ENCODE results near the gene TMEM201.
"Not testable (repeated sequence)": the region's sequence is repeated elsewhere in the genome, so short reads cannot be mapped to it uniquely, and the experiment has no call there.

TMEM201 gene

DNA sequence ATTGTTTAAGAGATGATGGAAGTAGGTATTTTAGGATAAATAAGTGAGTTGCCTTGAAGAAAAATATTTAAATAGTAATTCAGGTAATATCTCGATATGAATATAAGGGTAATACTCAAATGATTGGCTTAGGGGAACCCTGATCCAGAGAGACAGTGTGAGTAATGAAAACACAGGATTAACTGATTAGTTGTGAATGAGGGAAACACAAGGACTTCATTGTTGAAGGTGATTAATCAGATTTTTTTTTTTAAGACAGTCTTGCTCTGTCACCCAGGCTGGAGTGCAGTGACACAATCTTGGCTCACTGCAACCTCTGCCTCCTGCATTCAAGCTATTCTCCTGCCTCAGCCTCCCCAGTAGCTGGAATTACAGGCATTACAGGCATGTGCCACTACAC lies 36.7 kb upstream of the TMEM201 start:
- DNase-seq (ENCODE audit: low read depth, low spot score) = no peak
- Histone ChIP-seq H3K9me3 (ENCODE audit: insufficient read depth, low read length) (no peaks in the 10 kb centered on the region), H3K27me3 (ENCODE audit: insufficient read depth, insufficient read length) (no peaks in the 10 kb centered on the region), H3K36me3 (ENCODE audit: insufficient read depth, insufficient read length, low read length) (peaks cover 30% of the 10 kb centered on the region), H3K4me1 (ENCODE audit: insufficient read depth, insufficient read length) (no peaks in the 10 kb centered on the region), H3K4me3 (ENCODE audit: insufficient read length, low read depth) (no peak overlapping the region), H3K9ac (ENCODE audit: insufficient read length, low read depth) (no peak overlapping the region)
- no peak for TF ChIP-seq YY1 (IDR thresholded peaks at IDR 0.05; ENCODE audit: insufficient read depth, insufficient read length)

GRCh38 chr1:9553736-9554144 lies 35.0 kb upstream of the TMEM201 start:
- no peaks in the 10 kb centered on the region for H3K4me1 ChIP-seq (ENCODE audit: insufficient read depth, insufficient read length)
- H3K27me3 ChIP-seq (ENCODE audit: insufficient read depth, insufficient read length) = peaks cover 4% of the 10 kb centered on the region
- H3K9me3 ChIP-seq (ENCODE audit: insufficient read depth, low read length) = no peaks in the 10 kb centered on the region
- no peak for DNase-seq (ENCODE audit: low read depth, low spot score)
- H3K9ac ChIP-seq (ENCODE audit: insufficient read length, low read depth) = no peak overlapping the region
- H3K36me3 ChIP-seq (ENCODE audit: insufficient read depth, insufficient read length, low read length) = peaks cover 44% of the 10 kb centered on the region
- TF ChIP-seq SUZ12 (IDR thresholded peaks at IDR 0.05; ENCODE audit: extremely low read depth, insufficient read depth, insufficient read length) (no peak), YY1 (IDR thresholded peaks at IDR 0.05; ENCODE audit: insufficient read depth, insufficient read length) (no peak), ZNF274 (IDR thresholded peaks at IDR 0.05; ENCODE audit: low read depth, low read length) (no peak)
- no peak overlapping the region for H3K4me3 ChIP-seq (ENCODE audit: insufficient read length, low read depth)

DNA sequence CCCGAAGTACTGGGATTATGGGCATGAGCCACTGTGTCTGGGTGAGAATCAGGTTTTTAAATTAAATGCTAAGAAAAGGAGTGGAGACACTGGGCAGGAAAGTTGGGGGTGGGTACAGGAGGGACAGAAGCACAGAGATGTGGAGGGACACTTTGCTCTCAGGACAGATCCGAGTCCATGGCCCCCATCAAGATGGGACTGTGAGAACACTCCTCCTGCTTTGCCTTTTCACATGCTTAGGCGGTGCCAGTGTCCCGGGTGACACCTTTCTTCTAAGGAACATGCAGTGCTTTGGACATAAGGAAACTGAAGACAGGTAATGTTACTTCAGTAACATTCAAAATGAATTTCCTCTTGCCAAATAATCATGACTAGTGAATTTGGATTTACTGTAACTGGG lies 32.8 kb upstream of the TMEM201 start:
- Histone ChIP-seq H3K4me3 (ENCODE audit: insufficient read length, low read depth) (no peak overlapping the region), H3K9ac (ENCODE audit: insufficient read length, low read depth) (no peak overlapping the region), H3K36me3 (ENCODE audit: insufficient read depth, insufficient read length, low read length) (peaks cover 40% of the 10 kb centered on the region), H3K27me3 (ENCODE audit: insufficient read depth, insufficient read length) (peaks cover 4% of the 10 kb centered on the region), H3K4me1 (ENCODE audit: insufficient read depth, insufficient read length) (no peaks in the 10 kb centered on the region), H3K9me3 (ENCODE audit: insufficient read depth, low read length) (no peaks in the 10 kb centered on the region)
- TF ChIP-seq ZNF274 (IDR thresholded peaks at IDR 0.05; ENCODE audit: low read depth, low read length) = no peak
- no peak for TF ChIP-seq YY1 (IDR thresholded peaks at IDR 0.05; ENCODE audit: insufficient read depth, insufficient read length)
- TF ChIP-seq SUZ12 (IDR thresholded peaks at IDR 0.05; ENCODE audit: extremely low read depth, insufficient read depth, insufficient read length) = no peak
- no peak for DNase-seq (ENCODE audit: low read depth, low spot score)

DNA sequence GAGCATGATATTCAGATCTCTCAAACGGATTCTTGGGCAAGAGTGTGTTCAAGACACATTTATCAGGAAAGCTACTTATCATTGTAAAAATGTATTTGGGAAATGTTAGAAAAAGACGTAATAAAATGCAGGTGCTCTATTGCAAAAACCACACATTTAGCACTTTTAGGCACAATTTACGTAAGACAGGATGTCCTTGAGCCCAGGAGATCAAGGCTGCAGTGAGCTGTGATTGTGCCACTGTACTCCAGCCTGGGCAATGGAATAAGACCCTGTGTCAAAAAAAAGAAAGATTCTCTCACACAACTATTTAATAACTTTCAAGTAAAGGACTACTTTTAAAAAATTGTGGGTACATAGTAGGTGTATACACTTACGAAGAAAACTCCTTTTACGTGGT lies 31.1 kb upstream of the TMEM201 start:
- H3K4me1 ChIP-seq (ENCODE audit: insufficient read depth, insufficient read length) = no peaks in the 10 kb centered on the region
- peaks cover 43% of the 10 kb centered on the region for H3K36me3 ChIP-seq (ENCODE audit: insufficient read depth, insufficient read length, low read length)
- H3K27me3 ChIP-seq (ENCODE audit: insufficient read depth, insufficient read length) = peaks cover 4% of the 10 kb centered on the region
- H3K9me3 ChIP-seq (ENCODE audit: insufficient read depth, low read length) = no peaks in the 10 kb centered on the region
- no peak for DNase-seq (ENCODE audit: low read depth, low spot score)
- no peak overlapping the region for H3K9ac ChIP-seq (ENCODE audit: insufficient read length, low read depth)
- TF ChIP-seq ZNF274 (IDR thresholded peaks at IDR 0.05; ENCODE audit: low read depth, low read length) (no peak), YY1 (IDR thresholded peaks at IDR 0.05; ENCODE audit: insufficient read depth, insufficient read length) (no peak), SUZ12 (IDR thresholded peaks at IDR 0.05; ENCODE audit: extremely low read depth, insufficient read depth, insufficient read length) (no peak)
- no peak overlapping the region for H3K4me3 ChIP-seq (ENCODE audit: insufficient read length, low read depth)

- Histone ChIP-seq H3K4me1 (ENCODE audit: insufficient read depth, insufficient read length) (no peaks in the 10 kb centered on the region), H3K9ac (ENCODE audit: insufficient read length, low read depth) (no peak overlapping the region), H3K9me3 (ENCODE audit: insufficient read depth, low read length) (no peaks in the 10 kb centered on the region), H3K27me3 (ENCODE audit: insufficient read depth, insufficient read length) (peaks cover 4% of the 10 kb centered on the region), H3K36me3 (ENCODE audit: insufficient read depth, insufficient read length, low read length) (peaks cover 43% of the 10 kb centered on the region), H3K4me3 (ENCODE audit: insufficient read length, low read depth) (no peak overlapping the region)
- TF ChIP-seq SUZ12 (IDR thresholded peaks at IDR 0.05; ENCODE audit: extremely low read depth, insufficient read depth, insufficient read length) = no peak
- TF ChIP-seq ZNF274 (IDR thresholded peaks at IDR 0.05; ENCODE audit: low read depth, low read length) = no peak
- TF ChIP-seq YY1 (IDR thresholded peaks at IDR 0.05; ENCODE audit: insufficient read depth, insufficient read length) = no peak
- DNase-seq (ENCODE audit: low read depth, low spot score) = no peak
Measured at GRCh38 chr1:9558271-9558945, 30.3 kb upstream of the TMEM201 start.

DNA sequence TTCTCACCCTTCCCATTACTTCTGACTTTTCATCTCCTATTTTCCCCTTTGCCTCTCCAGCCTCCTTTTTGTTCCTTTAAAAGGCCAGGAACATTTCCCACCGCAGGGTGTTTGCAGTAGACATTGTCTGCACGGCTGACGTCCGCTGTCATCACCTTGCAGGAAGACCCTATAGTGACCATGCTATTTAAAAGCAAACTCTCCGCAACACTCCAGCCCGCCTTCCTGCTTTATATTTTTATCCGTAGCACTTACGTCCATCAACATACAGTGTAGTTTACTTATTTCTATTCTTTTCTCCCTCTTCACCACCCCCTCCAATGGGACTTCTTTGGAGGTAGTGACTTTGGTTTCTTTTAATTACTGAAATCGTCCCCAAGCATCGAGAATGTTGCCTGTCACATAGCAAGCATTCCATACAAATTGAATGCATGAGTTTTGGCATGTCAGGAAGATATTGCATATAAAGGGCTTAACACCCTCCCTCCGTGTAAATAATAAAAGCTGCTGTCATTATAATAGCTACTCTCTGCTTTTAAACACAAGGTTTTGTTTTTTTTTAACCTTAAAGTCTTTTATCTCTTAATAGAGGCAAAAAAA lies 29.7 kb upstream of the TMEM201 start:
- Histone ChIP-seq H3K27me3 (ENCODE audit: insufficient read depth, insufficient read length) (peaks cover 4% of the 10 kb centered on the region), H3K36me3 (ENCODE audit: insufficient read depth, insufficient read length, low read length) (peaks cover 38% of the 10 kb centered on the region), H3K4me3 (ENCODE audit: insufficient read length, low read depth) (no peak overlapping the region), H3K9ac (ENCODE audit: insufficient read length, low read depth) (no peak overlapping the region), H3K9me3 (ENCODE audit: insufficient read depth, low read length) (no peaks in the 10 kb centered on the region; the same call in 1 of the 2 replicates), H3K4me1 (ENCODE audit: insufficient read depth, insufficient read length) (no peaks in the 10 kb centered on the region)
- TF ChIP-seq ZNF274 (IDR thresholded peaks at IDR 0.05; ENCODE audit: low read depth, low read length) (no peak), YY1 (IDR thresholded peaks at IDR 0.05; ENCODE audit: insufficient read depth, insufficient read length) (no peak), SUZ12 (IDR thresholded peaks at IDR 0.05; ENCODE audit: extremely low read depth, insufficient read depth, insufficient read length) (no peak)
- DNase-seq (ENCODE audit: low read depth, low spot score) = no peak

- DNase-seq (ENCODE audit: low read depth, low spot score) = no peak
- no peak overlapping the region for H3K9ac ChIP-seq (ENCODE audit: insufficient read length, low read depth)
- H3K4me3 ChIP-seq (ENCODE audit: insufficient read length, low read depth) = no peak overlapping the region
- H3K9me3 ChIP-seq (ENCODE audit: insufficient read depth, low read length) = no peaks in the 10 kb centered on the region; the same call in 1 of the 2 replicates
- peaks cover 36% of the 10 kb centered on the region for H3K36me3 ChIP-seq (ENCODE audit: insufficient read depth, insufficient read length, low read length)
- no peaks in the 10 kb centered on the region for H3K4me1 ChIP-seq (ENCODE audit: insufficient read depth, insufficient read length)
- no peak for TF ChIP-seq SUZ12 (IDR thresholded peaks at IDR 0.05; ENCODE audit: extremely low read depth, insufficient read depth, insufficient read length)
- no peak for TF ChIP-seq ZNF274 (IDR thresholded peaks at IDR 0.05; ENCODE audit: low read depth, low read length)
- TF ChIP-seq YY1 (IDR thresholded peaks at IDR 0.05; ENCODE audit: insufficient read depth, insufficient read length) = no peak
- H3K27me3 ChIP-seq (ENCODE audit: insufficient read depth, insufficient read length) = peaks cover 4% of the 10 kb centered on the region
Measured at GRCh38 chr1:9559673-9560072, 29.0 kb upstream of the TMEM201 start.

DNA sequence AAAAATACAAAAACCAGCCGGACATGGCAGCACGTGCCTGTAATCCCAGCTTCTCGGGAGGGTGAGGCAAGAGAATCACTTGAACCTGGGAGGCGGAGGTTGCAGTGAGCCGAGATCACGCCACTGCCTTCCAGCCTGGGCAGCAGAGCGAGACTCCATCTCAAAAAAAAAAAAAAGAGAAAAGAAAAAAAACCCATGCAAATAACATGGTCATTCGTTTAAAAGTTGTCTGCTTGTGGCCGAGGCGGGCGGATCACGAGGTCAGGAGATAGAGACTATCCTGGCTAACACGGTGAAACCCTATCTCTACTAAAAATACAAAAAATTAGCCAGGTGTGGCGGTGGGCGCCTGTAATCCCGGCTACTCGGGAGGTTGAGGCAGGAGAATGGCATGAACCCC lies 28.6 kb upstream of the TMEM201 start:
- not testable (repeated sequence) for H3K9me3 ChIP-seq (ENCODE audit: insufficient read depth, low read length); H3K27me3 ChIP-seq (ENCODE audit: insufficient read depth, insufficient read length); H3K4me3 ChIP-seq (ENCODE audit: insufficient read length, low read depth); H3K4me1 ChIP-seq (ENCODE audit: insufficient read depth, insufficient read length); H3K9ac ChIP-seq (ENCODE audit: insufficient read length, low read depth); DNase-seq (ENCODE audit: low read depth, low spot score)
- peaks cover 34% of the 10 kb centered on the region for H3K36me3 ChIP-seq (ENCODE audit: insufficient read depth, insufficient read length, low read length)

Data from NT2/D1 (cell line).